Thyroid gland (tissue), 4 donors: ENCODE data around the gene KLK1. TPM values are rescaled to one million over a fixed set of nuclear protein-coding genes. Genes with fewer than 3 reads are reported as not detected.
A peak's percentile ranks its signal among the peaks of the same experiment; 100 is the strongest.

Source experiments
- DNase-seq, 2 donors: peaks; one replicate each; pipeline ENCODE4 v3.0.0-alpha.2; 2019
- H3K27ac ChIP-seq, 3 donors: fragments of 200-600 bp; sonication (generic); 1 replicate in 2 of 3; 2 replicates in 1 of 3; pipeline ENCODE4 v1.5.1; 2016 to 2019; ENCODE audit warnings: mild to moderate bottlenecking in 1 of 3, moderate library complexity in 1 of 3
- H3K27me3 ChIP-seq: fragments of 200-600 bp; sonication (generic); one replicate; pipeline ENCODE4 v1.5.1; 2019
- H3K36me3 ChIP-seq, 2 donors: fragments of 200-600 bp; sonication (generic); one replicate each; pipeline ENCODE4 v1.5.1; 2016 to 2019
- H3K4me1 ChIP-seq, 2 donors: fragments of 200-600 bp; sonication (generic); one replicate each; pipeline ENCODE4 v1.5.1; 2017 to 2019
- H3K4me3 ChIP-seq, 3 donors: fragments of 200-600 bp; sonication (generic); replicated peaks in 1 of 3; 1 replicate in 2 of 3; 2 replicates in 1 of 3; pipeline ENCODE4 v1.5.1; 2016; ENCODE audit warnings: mild to moderate bottlenecking in 1 of 3
- H3K9me3 ChIP-seq: fragments of 200-600 bp; sonication (generic); one replicate; pipeline ENCODE4 v1.5.1; 2017
- CTCF ChIP-seq, 6 experiments: fragments of 200-600 bp in 3 of 6; fragments of 450-650 bp in 3 of 6; sonication (generic) in 3 of 6; IDR thresholded peaks; one replicate each; pipeline ENCODE4 v1.5.1; 2016 to 2019; ENCODE audit warnings: antibody characterized with exemption in 6 of 6, mild to moderate bottlenecking in 2 of 6, inconsistent platforms in 1 of 6, moderate library complexity in 1 of 6
- POLR2A ChIP-seq, 2 donors: fragments of 450-650 bp; IDR thresholded peaks; one replicate each; pipeline ENCODE4 v1.6.1; 2017; ENCODE audit warnings: antibody characterized with exemption in 2 of 2, mild to moderate bottlenecking in 2 of 2, moderate library complexity in 1 of 2
- WGBS, 2 donors: methylation state at CpG; one replicate each; pipeline ENCODE4 v1.1.5; 2017; 5-methylcytosine and 5-hydroxymethylcytosine counted together
- intact Hi-C: fragments of 100-400 bp; cut with DNase I; formaldehyde crosslinking; loops from one replicate; pipeline ENCODE4 v1.15.1; 2023
- total RNA-seq, 4 donors: library from RNA; depleted of rRNA; stranded (reverse); fragments of >200 nt; gene quantifications; one replicate each; pipeline ENCODE4 v1.2.3, GENCODE V29; 2016

Gene KLK1
- total RNA-seq, 4 donors from 2014 or later, result 0.67 to 6.6 (median 6.1) TPM; not detected in 1

DNA sequence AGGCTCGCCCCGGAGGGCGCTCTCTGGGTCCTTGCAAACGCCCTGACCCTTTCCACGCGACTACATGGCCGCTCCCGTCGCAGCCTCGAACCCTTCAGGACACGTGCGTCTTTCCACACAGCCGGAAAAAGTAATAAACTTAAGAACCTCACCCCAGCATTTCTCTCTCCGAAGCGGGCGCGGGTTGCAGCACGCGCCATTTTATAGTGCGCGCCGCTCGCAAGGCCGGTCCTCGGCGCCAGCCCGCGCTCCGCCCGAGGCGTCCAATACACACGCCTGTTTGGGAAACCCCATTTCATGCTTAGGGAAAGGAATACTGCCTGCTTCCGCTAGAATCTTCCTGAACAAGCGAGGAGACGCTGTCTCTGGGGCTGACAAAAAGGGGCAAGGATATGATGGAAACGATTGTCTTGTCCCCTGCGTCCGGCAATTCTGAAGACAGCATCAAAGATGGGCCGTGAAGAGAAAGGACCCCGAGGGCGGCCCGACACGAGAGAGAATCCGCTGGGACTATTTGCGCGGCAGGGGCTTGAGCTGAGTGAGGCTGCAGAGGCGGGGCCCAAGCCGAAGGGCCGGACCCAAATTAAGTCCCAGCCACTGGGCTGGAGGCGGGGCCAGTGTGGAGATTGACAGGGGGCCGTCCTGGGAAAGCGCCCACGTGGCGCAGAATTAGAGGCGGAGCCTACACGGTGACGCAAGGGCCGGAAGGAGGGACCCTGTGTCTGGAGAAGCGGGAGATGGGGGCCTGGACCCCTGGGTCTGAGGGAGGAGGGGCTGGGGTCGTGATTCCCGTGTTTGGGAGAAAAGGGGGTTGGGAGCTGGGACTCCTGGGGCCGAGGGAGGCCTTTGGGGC lies 18.9 kb downstream of the KLK1 start:
- Histone ChIP-seq H3K9me3 (no peaks in the 10 kb centered on the region), H3K36me3 (peaks cover 7 to 10% of the 10 kb centered on the region in 2 donors), H3K4me1 (peaks cover 3 to 17% of the 10 kb centered on the region in 2 donors), H3K27me3 (no peaks in the 10 kb centered on the region), H3K27ac (peak overlapping the region; percentile 92 to 99 (median 92)), H3K4me3 (peak overlapping the region; percentile 36 to 80 (median 63))
- 0 to 3% methylated on average over 14 to 51 of the region's 62 CpGs for WGBS, 2 donors
- TF ChIP-seq POLR2A (IDR thresholded peaks at IDR 0.05) (peak in 1 of 2 donors; percentile 67), CTCF (IDR thresholded peaks at IDR 0.05) (no peak)
- peak; percentile 99 to 100 for DNase-seq
- intact Hi-C loops, result no loop called here

DNA sequence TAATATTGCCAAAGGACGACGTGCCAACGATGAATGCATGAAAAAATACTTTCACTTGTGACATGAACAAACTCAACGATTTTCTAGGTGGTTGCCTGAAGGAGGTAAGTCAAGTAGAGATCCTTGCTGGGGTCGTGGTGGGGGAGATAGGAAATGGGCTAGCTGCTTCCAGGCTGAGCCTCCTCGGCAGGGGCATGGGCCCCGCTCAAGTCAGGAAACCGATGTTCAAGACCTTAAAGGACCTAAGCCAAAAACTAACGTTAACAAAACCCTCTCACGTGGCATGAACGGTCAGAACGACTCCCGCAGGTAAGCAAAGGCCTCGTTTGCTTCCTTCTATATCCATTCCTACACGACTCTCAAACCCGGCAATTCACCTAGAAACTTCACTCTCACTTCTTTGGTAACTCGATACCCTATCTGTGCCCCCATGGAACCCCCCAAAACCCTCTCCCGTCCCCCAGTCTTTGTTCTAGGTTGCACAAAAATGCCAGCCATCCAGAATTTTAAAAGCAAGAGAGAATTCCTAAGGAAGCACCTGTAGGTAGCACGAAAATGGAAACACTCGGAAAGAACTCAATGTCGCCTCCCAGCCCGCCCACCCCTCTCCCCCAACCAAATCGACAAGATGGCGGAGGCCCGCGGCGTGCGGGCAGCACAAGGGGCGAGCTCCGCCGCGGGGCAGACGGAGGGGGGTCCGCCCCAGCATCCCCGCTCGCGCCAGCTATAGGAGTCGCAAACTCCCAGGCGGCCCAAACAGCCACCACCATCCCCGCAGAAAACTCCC lies 19.8 kb downstream of the KLK1 start:
- Histone ChIP-seq H3K9me3 (no peaks in the 10 kb centered on the region), H3K27ac (peak overlapping the region; percentile 92 to 99 (median 92)), H3K4me1 (peaks cover 3 to 17% of the 10 kb centered on the region in 2 donors), H3K4me3 (peak overlapping the region; percentile 36 to 80 (median 63)), H3K36me3 (peaks cover 8 to 11% of the 10 kb centered on the region in 2 donors), H3K27me3 (no peaks in the 10 kb centered on the region)
- WGBS, 2 donors, result 0% methylated on average over 32 to 34 of the region's 40 CpGs
- no peak for DNase-seq
- TF ChIP-seq CTCF (IDR thresholded peaks at IDR 0.05) (no peak), POLR2A (IDR thresholded peaks at IDR 0.05) (no peak)
- intact Hi-C loops, result no loop called here

DNA sequence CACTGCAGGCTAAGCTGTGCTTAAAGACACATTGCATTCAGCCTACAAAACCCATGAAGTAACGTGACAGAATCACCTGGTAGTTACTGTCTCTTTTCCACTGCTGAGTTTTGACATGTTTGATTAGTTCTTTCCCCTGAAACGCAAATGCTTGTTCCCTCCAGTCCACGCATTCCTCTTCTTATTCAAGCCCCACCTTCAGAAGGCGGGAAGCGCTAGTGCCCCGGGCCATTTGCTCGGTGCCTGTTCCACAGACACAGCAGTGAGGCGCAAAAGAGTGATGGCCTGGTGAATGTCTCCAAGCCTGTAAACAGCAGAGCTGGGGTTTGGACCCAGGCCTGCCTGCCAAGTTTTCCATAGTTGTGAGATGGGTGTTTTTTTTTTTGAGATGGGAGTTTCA lies 22.5 kb downstream of the KLK1 start:
- H3K4me1 ChIP-seq, result peaks cover 3 to 17% of the 10 kb centered on the region in 2 donors
- intact Hi-C loops, result no loop called here
- 92% methylated on average over 8 of the region's 8 CpGs for WGBS, 2 donors
- no peak for DNase-seq
- no peaks in the 10 kb centered on the region for H3K9me3 ChIP-seq
- TF ChIP-seq CTCF (IDR thresholded peaks at IDR 0.05) (no peak), POLR2A (IDR thresholded peaks at IDR 0.05) (no peak)
- peaks cover 21 to 28% of the 10 kb centered on the region in 2 donors for H3K36me3 ChIP-seq
- H3K27ac ChIP-seq, result no peak overlapping the region
- H3K27me3 ChIP-seq, result no peaks in the 10 kb centered on the region
- H3K4me3 ChIP-seq, result no peak overlapping the region

GRCh38 chr19:50799547-50799851 lies 24.1 kb downstream of the KLK1 start:
- H3K27ac ChIP-seq, result no peak overlapping the region
- no peaks in the 10 kb centered on the region for H3K9me3 ChIP-seq
- TF ChIP-seq POLR2A (IDR thresholded peaks at IDR 0.05) (no peak), CTCF (IDR thresholded peaks at IDR 0.05) (no peak)
- intact Hi-C loops, result loop anchor here (5.0 kb wide), 1 partner anchor 123 kb away; no protein-coding TSS in a partner anchor
- WGBS, 2 donors, result 77 to 83% methylated on average over 3 of the region's 3 CpGs
- H3K36me3 ChIP-seq, result peaks cover 21 to 28% of the 10 kb centered on the region in 2 donors
- no peak overlapping the region for H3K4me3 ChIP-seq
- DNase-seq, result no peak
- peaks cover 4 to 17% of the 10 kb centered on the region in 2 donors for H3K4me1 ChIP-seq
- no peaks in the 10 kb centered on the region for H3K27me3 ChIP-seq
